Duodenal mucosa (tissue), 2 donors: ENCODE data around the gene SRPK2.

Experiments
- H3K27ac ChIP-seq: one replicate; pipeline ENCODE4 v1.7.0; 2013; ENCODE audit warnings: low read depth, low read length
- H3K27me3 ChIP-seq, 2 donors: one replicate each; pipeline ENCODE4 v1.7.0; 2013; ENCODE audit warnings: low read length in 2 of 2, control low read depth in 1 of 2; ENCODE audit not compliant: insufficient read depth in 2 of 2, control insufficient read depth in 1 of 2
- H3K36me3 ChIP-seq, 2 donors: one replicate each; pipeline ENCODE4 v1.7.0; 2013; ENCODE audit warnings: low read length in 2 of 2, control low read depth in 1 of 2; ENCODE audit not compliant: insufficient read depth in 2 of 2, control insufficient read depth in 1 of 2
- H3K4me1 ChIP-seq, 2 donors: one replicate each; pipeline ENCODE4 v1.7.0; 2013; ENCODE audit warnings: low read length in 2 of 2, control low read depth in 1 of 2; ENCODE audit not compliant: insufficient read depth in 2 of 2, control insufficient read depth in 1 of 2
- H3K4me3 ChIP-seq, 2 donors: one replicate each; pipeline ENCODE4 v1.7.0; 2013; ENCODE audit warnings: low read length in 2 of 2, low read depth in 1 of 2
- H3K9ac ChIP-seq, 2 donors: one replicate each; pipeline ENCODE4 v1.7.0; 2013; ENCODE audit warnings: low read length in 2 of 2, low read depth in 1 of 2
- H3K9me3 ChIP-seq, 2 donors: one replicate each; pipeline ENCODE4 v1.7.0; 2013; ENCODE audit warnings: low read length in 2 of 2, control low read depth in 1 of 2; ENCODE audit not compliant: control insufficient read depth in 1 of 2

Gene SRPK2

GRCh38 chr7:105229641-105230040, 159.1 kb downstream of the SRPK2 start:
- H3K4me1 ChIP-seq: no peaks in the 10 kb centered on the region
- peaks cover 0 to 4% of the 10 kb centered on the region in 2 donors for H3K9me3 ChIP-seq
- H3K36me3 ChIP-seq: peaks cover 0 to 3% of the 10 kb centered on the region in 2 donors
- H3K4me3 ChIP-seq: no peak overlapping the region
- H3K27me3 ChIP-seq: no peaks in the 10 kb centered on the region
- no peak overlapping the region for H3K27ac ChIP-seq
- no peak overlapping the region for H3K9ac ChIP-seq

- no peaks in the 10 kb centered on the region for H3K4me1 ChIP-seq
- no peak overlapping the region for H3K9ac ChIP-seq
- H3K36me3 ChIP-seq: peaks cover 0 to 3% of the 10 kb centered on the region in 2 donors
- no peak overlapping the region for H3K4me3 ChIP-seq
- peaks cover 0 to 4% of the 10 kb centered on the region in 2 donors for H3K9me3 ChIP-seq
- no peaks in the 10 kb centered on the region for H3K27me3 ChIP-seq
- no peak overlapping the region for H3K27ac ChIP-seq
Observed at GRCh38 chr7:105228555-105228954, 160.2 kb downstream of the SRPK2 start.

GRCh38 chr7:105227391-105227790, 161.3 kb downstream of the SRPK2 start:
- no peak overlapping the region for H3K9ac ChIP-seq
- H3K36me3 ChIP-seq: peaks cover 0 to 3% of the 10 kb centered on the region in 2 donors
- no peak overlapping the region for H3K27ac ChIP-seq
- no peaks in the 10 kb centered on the region for H3K27me3 ChIP-seq
- H3K4me3 ChIP-seq: no peak overlapping the region
- H3K9me3 ChIP-seq: peaks cover 0 to 4% of the 10 kb centered on the region in 2 donors
- H3K4me1 ChIP-seq: no peaks in the 10 kb centered on the region

GRCh38 chr7:105224884-105225651, 163.7 kb downstream of the SRPK2 start:
- no peak overlapping the region for H3K27ac ChIP-seq
- no peaks in the 10 kb centered on the region for H3K4me1 ChIP-seq
- H3K9me3 ChIP-seq: peaks cover 0 to 4% of the 10 kb centered on the region in 2 donors
- no peaks in the 10 kb centered on the region for H3K36me3 ChIP-seq
- H3K27me3 ChIP-seq: no peaks in the 10 kb centered on the region
- no peak overlapping the region for H3K4me3 ChIP-seq
- H3K9ac ChIP-seq: no peak overlapping the region

- Histone ChIP-seq H3K36me3 (no peaks in the 10 kb centered on the region), H3K4me1 (no peaks in the 10 kb centered on the region), H3K27ac (no peak overlapping the region), H3K27me3 (no peaks in the 10 kb centered on the region), H3K9ac (no peak overlapping the region), H3K4me3 (no peak overlapping the region), H3K9me3 (peaks cover 0 to 4% of the 10 kb centered on the region in 2 donors)
Observed at GRCh38 chr7:105222953-105223352, 165.8 kb downstream of the SRPK2 start.

GRCh38 chr7:105219771-105220160, 169.0 kb downstream of the SRPK2 start:
- Histone ChIP-seq H3K27me3 (no peaks in the 10 kb centered on the region), H3K9me3 (no peaks in the 10 kb centered on the region), H3K9ac (no peak overlapping the region), H3K27ac (no peak overlapping the region), H3K4me3 (no peak overlapping the region), H3K36me3 (no peaks in the 10 kb centered on the region), H3K4me1 (no peaks in the 10 kb centered on the region)

GRCh38 chr7:105218939-105219770, 169.6 kb downstream of the SRPK2 start:
- no peak overlapping the region for H3K9ac ChIP-seq
- H3K27ac ChIP-seq: no peak overlapping the region
- no peaks in the 10 kb centered on the region for H3K27me3 ChIP-seq
- H3K36me3 ChIP-seq: no peaks in the 10 kb centered on the region
- no peaks in the 10 kb centered on the region for H3K9me3 ChIP-seq
- H3K4me3 ChIP-seq: no peak overlapping the region
- H3K4me1 ChIP-seq: no peaks in the 10 kb centered on the region

GRCh38 chr7:105218215-105218614, 170.5 kb downstream of the SRPK2 start:
- no peaks in the 10 kb centered on the region for H3K9me3 ChIP-seq
- H3K36me3 ChIP-seq: no peaks in the 10 kb centered on the region
- H3K4me1 ChIP-seq: no peaks in the 10 kb centered on the region
- no peak overlapping the region for H3K9ac ChIP-seq
- no peak overlapping the region for H3K4me3 ChIP-seq
- no peak overlapping the region for H3K27ac ChIP-seq
- H3K27me3 ChIP-seq: no peaks in the 10 kb centered on the region

GRCh38 chr7:105216786-105217185, 171.9 kb downstream of the SRPK2 start:
- H3K4me1 ChIP-seq: no peaks in the 10 kb centered on the region
- no peak overlapping the region for H3K9ac ChIP-seq

GRCh38 chr7:105215821-105216220, 172.9 kb downstream of the SRPK2 start:
- Histone ChIP-seq H3K9ac (no peak overlapping the region), H3K4me1 (peaks cover 0 to 3% of the 10 kb centered on the region in 2 donors), H3K27me3 (no peaks in the 10 kb centered on the region), H3K4me3 (no peak overlapping the region), H3K36me3 (no peaks in the 10 kb centered on the region), H3K27ac (no peak overlapping the region), H3K9me3 (no peaks in the 10 kb centered on the region)

More at GRCh38 chr7:105216786-105217185, 171.9 kb downstream of the SRPK2 start:
- no peak overlapping the region for H3K4me3 ChIP-seq
- no peaks in the 10 kb centered on the region for H3K9me3 ChIP-seq
- H3K36me3 ChIP-seq: no peaks in the 10 kb centered on the region
- H3K27me3 ChIP-seq: no peaks in the 10 kb centered on the region
- no peak overlapping the region for H3K27ac ChIP-seq
